ENCODE measurements around the gene MRPL50.

GRCh38 chr9:101400120-101400519 lies 1.7 kb upstream of the MRPL50 start:
- no peak for TF ChIP-seq CTCF (IDR thresholded peaks at IDR 0.05)
- TF ChIP-seq POLR2A (IDR thresholded peaks at IDR 0.05) = no peak
